NCI-H128 (cell line): ENCODE measurements around the gene SPINK4.

Experiments used
- DNase-seq: peaks from one replicate; lab custom pipeline; 2025; ENCODE audit not compliant: unreplicated experiment; lab: John Stamatoyannopoulos, UW

Gene SPINK4

DNA sequence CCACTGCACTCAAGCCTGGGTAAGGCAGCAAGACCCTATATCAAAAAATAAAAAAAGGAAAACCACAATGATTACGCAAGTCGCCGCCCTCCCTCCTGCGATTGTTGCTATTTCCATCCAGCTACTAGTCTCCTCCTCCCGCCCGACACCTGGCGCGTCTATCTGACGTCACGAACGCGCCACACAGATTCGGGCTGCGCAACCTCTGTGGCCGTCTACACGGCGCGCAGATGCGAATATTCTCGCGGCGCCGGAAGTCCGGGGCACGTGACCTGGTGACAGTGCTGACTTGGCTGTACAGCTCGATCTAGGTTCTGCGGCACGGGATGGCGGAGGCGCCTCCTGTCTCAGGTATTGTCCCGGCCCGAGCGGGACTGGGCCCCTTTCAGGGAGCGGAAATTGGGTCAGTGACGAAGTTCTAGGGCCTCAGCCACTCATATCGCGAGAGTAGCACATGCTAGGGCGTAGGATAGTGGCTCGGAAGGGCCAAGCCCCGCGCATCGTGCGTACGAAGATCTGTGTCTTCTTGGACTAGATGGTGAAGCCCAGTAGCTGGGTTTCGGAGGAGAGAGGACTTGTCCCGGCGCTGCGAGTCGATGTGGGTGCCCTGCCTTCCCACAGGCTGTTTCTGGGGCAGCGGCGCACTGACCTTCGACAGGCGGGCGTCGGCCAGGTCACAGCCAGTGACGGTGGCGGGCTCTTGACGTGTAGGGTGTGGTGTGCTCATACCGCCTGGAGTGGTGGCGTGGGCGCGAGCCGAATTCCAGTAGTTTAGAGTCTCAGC lies 50.5 kb downstream of the SPINK4 start, which contains the start of gene NFX1:
NFX1 (plus strand) TSS at position 270 of the 784 bp plus-strand sequence; CDS start at position 327, 57 bp downstream.
- DNase-seq: peak; percentile 96

DNA sequence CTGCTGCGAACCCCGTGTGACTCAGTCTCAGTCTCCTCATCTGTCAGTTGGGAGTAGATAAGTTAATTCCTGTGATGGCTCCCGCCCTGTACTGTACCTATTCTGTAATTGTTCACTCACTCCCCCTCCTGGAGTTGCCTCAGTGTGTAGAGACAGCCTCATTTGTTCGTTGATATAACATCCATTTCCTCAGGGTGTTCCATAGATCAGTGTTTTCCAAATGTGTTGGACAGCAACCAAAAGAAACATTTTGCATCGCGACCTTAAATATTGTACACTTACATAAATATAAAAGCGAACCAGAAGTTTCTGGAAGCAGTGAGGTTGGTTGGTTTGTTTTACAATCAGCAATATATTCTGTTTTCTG lies 51.0 kb downstream of the SPINK4 start:
- no peak for DNase-seq

- DNase-seq: no peak
Measured at GRCh38 chr9:33291901-33292300, 51.9 kb downstream of the SPINK4 start.

- no peak for DNase-seq
Measured at GRCh38 chr9:33293782-33294181, 53.8 kb downstream of the SPINK4 start.

- no peak for DNase-seq
Measured at GRCh38 chr9:33294670-33295432, 54.9 kb downstream of the SPINK4 start.

- DNase-seq: no peak
Measured at GRCh38 chr9:33295571-33295970, 55.6 kb downstream of the SPINK4 start.

DNA sequence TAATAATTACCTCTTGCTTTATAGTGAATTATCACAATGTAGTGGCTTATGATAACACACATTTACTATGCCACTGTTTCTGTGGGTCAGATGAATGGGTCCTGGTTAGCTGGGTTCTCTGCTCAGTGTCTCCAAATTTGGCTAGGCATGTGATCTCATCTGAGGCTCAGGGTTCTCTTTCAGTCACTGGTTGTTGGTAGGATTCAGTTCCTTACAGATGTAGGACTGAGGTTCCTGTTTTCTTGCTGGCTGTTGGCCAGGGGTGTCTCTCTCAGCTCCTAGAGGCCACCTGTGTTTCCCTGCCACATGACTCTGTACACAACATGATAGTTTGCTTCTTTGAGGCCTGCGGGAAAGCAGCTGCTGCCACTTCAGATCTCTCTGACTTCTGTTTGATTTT lies 57.5 kb downstream of the SPINK4 start:
- no peak for DNase-seq
